Neutrophil (primary cell): ENCODE results near the gene RAPGEF6.

ENCODE experiments used
- H3K27ac ChIP-seq: fragments of 200-600 bp; sonication (generic); 2 replicates; pipeline ENCODE4 v1.5.1; 2016; ENCODE audit warnings: mild to moderate bottlenecking, moderate library complexity
- H3K27me3 ChIP-seq: fragments of 200-600 bp; sonication (generic); 2 replicates; pipeline ENCODE4 v1.6.0; 2016; ENCODE audit warnings: mild to moderate bottlenecking
- H3K36me3 ChIP-seq: fragments of 200-600 bp; sonication (generic); 2 replicates; pipeline ENCODE4 v1.5.1; 2017
- H3K4me1 ChIP-seq, 2 experiments: fragments of 200-600 bp in 1 of 2; sonication (generic) in 1 of 2; 1 replicate in 1 of 2; 2 replicates in 1 of 2; pipeline versions ENCODE4 v1.5.1 to v1.6.1; 2013 to 2016; ENCODE audit warnings: low read depth in 1 of 2, low read length in 1 of 2, mild to moderate bottlenecking in 1 of 2, moderate library complexity in 1 of 2; ENCODE audit not compliant: control insufficient read depth in 1 of 2, insufficient read depth in 1 of 2
- H3K4me3 ChIP-seq, 2 experiments: fragments of 200-600 bp in 1 of 2; sonication (generic) in 1 of 2; 1 replicate in 1 of 2; 2 replicates in 1 of 2; pipeline ENCODE4 v1.5.1; 2013 to 2016; ENCODE audit warnings: low read depth in 1 of 2, low read length in 1 of 2, mild to moderate bottlenecking in 1 of 2, moderate library complexity in 1 of 2
- H3K9me3 ChIP-seq: fragments of 200-600 bp; sonication (generic); 2 replicates; pipeline ENCODE4 v1.5.1; 2016
- CTCF ChIP-seq: fragments of 200-600 bp; sonication (generic); IDR thresholded peaks from 2 replicates; pipeline ENCODE4 v1.5.1; 2016; ENCODE audit warnings: antibody characterized with exemption

The RAPGEF6 gene

GRCh38 chr5:131571669-131572168 is 63.3 kb downstream of the RAPGEF6 start:
- no peaks in the 10 kb centered on the region for H3K9me3 ChIP-seq
- no peaks in the 10 kb centered on the region for H3K27me3 ChIP-seq
- H3K27ac ChIP-seq = no peak overlapping the region
- no peak for TF ChIP-seq CTCF
- H3K4me3 ChIP-seq = no peak overlapping the region
- H3K4me1 ChIP-seq = no peaks in the 10 kb centered on the region
- H3K36me3 ChIP-seq = no peaks in the 10 kb centered on the region

GRCh38 chr5:131570757-131571156 is 64.3 kb downstream of the RAPGEF6 start:
- no peak overlapping the region for H3K4me3 ChIP-seq
- TF ChIP-seq CTCF = no peak

DNA sequence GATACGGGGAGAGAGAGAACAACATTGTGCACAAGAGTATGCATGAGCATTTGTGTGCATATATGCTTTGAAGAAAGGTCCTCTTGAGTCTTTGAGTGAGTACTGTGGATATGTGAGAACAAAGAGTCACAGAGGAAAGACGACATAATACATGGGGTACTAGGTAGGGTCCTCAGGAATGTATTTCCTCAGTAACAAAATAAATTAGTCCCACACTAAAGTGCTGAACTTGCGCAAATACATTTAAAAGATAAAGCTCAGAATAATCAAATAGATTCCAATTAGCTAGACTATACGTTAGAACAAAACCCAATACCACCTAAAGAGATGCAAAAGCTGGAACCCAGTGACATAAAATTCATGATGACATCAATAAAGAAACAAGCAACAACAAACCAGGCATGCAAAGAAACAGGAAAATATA is 70.8 kb downstream of the RAPGEF6 start:
- Histone ChIP-seq H3K9me3 (no peaks in the 10 kb centered on the region), H3K27ac (no peak overlapping the region), H3K36me3 (peaks cover 11% of the 10 kb centered on the region), H3K4me1 (no peaks in the 10 kb centered on the region), H3K4me3 (no peak overlapping the region), H3K27me3 (no peaks in the 10 kb centered on the region)
- no peak for TF ChIP-seq CTCF

More at GRCh38 chr5:131570757-131571156, 64.3 kb downstream of the RAPGEF6 start:
- no peaks in the 10 kb centered on the region for H3K36me3 ChIP-seq
- no peaks in the 10 kb centered on the region for H3K9me3 ChIP-seq
- H3K4me1 ChIP-seq = no peaks in the 10 kb centered on the region
- H3K27ac ChIP-seq = no peak overlapping the region
- no peaks in the 10 kb centered on the region for H3K27me3 ChIP-seq

- no peak for TF ChIP-seq CTCF
- no peaks in the 10 kb centered on the region for H3K4me1 ChIP-seq
- H3K36me3 ChIP-seq = peaks cover 18% of the 10 kb centered on the region
- no peak overlapping the region for H3K4me3 ChIP-seq
- no peaks in the 10 kb centered on the region for H3K9me3 ChIP-seq
- no peaks in the 10 kb centered on the region for H3K27me3 ChIP-seq
- H3K27ac ChIP-seq = no peak overlapping the region
Observed at GRCh38 chr5:131563434-131564228, 71.4 kb downstream of the RAPGEF6 start.

DNA sequence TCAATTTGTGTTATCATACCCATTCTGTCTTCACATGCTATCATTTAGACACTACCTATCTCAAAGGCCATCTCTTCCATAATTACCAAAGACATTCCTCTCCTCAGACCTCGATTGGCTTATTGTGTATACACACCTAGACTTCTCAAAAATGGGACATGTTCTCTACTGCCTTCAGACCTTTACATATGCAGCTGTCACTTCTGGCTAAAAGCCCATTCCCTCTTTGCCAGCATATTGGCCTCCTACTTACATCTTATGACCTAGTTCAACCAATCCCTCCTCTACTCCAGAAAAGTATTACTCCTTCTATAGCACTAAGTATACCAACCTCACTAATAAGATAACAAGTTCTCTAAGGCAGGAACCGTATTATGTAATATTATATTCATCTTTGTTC is 84.4 kb downstream of the RAPGEF6 start:
- no peak for TF ChIP-seq CTCF
- Histone ChIP-seq H3K4me3 (no peak overlapping the region), H3K4me1 (peaks cover 7 to 9% of the 10 kb centered on the region in 2 experiments), H3K9me3 (no peaks in the 10 kb centered on the region), H3K27me3 (no peaks in the 10 kb centered on the region), H3K27ac (no peak overlapping the region), H3K36me3 (peaks cover 17% of the 10 kb centered on the region)
